ENCODE data around the gene C1QL2.

The C1QL2 gene

GRCh38 chr2:119178776-119179175 lies 20.2 kb upstream of the C1QL2 start:
- DNase-seq: no peak

- DNase-seq: no peak
Measured at GRCh38 chr2:119177838-119178190, 19.3 kb upstream of the C1QL2 start.

GRCh38 chr2:119177171-119177837 lies 18.8 kb upstream of the C1QL2 start:
- no peak for DNase-seq

- no peak for DNase-seq
Measured at GRCh38 chr2:119175517-119175916, 17.0 kb upstream of the C1QL2 start.

- DNase-seq: no peak
Measured at GRCh38 chr2:119174993-119175347, 16.4 kb upstream of the C1QL2 start.

- no peak for DNase-seq
Measured at GRCh38 chr2:119174216-119174992, 15.9 kb upstream of the C1QL2 start.

GRCh38 chr2:119173556-119174060 lies 15.1 kb upstream of the C1QL2 start:
- no peak for DNase-seq

GRCh38 chr2:119170504-119170903 lies 12.0 kb upstream of the C1QL2 start:
- DNase-seq: no peak

- no peak for DNase-seq
Measured at GRCh38 chr2:119169717-119170116, 11.2 kb upstream of the C1QL2 start.

GRCh38 chr2:119160361-119160990 lies 1.9 kb upstream of the C1QL2 start:
- no peak for DNase-seq

- no peak for DNase-seq
Measured at GRCh38 chr2:119157850-119158511, 570 bp downstream of the C1QL2 start.

- DNase-seq: no peak
Measured at GRCh38 chr2:119156891-119157773, 1.4 kb downstream of the C1QL2 start.

GRCh38 chr2:119156105-119156890 lies 2.3 kb downstream of the C1QL2 start:
- DNase-seq: no peak

GRCh38 chr2:119155633-119156032 lies 2.9 kb downstream of the C1QL2 start:
- DNase-seq: no peak

GRCh38 chr2:119154076-119154475 lies 4.5 kb downstream of the C1QL2 start:
- DNase-seq: no peak

GRCh38 chr2:119149611-119150010 lies 8.9 kb downstream of the C1QL2 start:
- no peak for DNase-seq

GRCh38 chr2:119147776-119148715 lies 10.5 kb downstream of the C1QL2 start:
- no peak for DNase-seq

- DNase-seq: no peak
Measured at GRCh38 chr2:119144806-119145205, 13.7 kb downstream of the C1QL2 start.

- no peak for DNase-seq
Measured at GRCh38 chr2:119142824-119143223, 15.7 kb downstream of the C1QL2 start.

- DNase-seq: no peak
Measured at GRCh38 chr2:119137502-119137901, 21.0 kb downstream of the C1QL2 start.
